GM19324 (cell line): ENCODE measurements around the gene NCOA6.

Source experiments
- ATAC-seq: cut with Tn5 transposase; IDR thresholded peaks from one replicate; pipeline ENCODE4 v1.9.1; 2021; ENCODE audit warnings: mild to moderate bottlenecking, moderate library complexity; ENCODE audit not compliant: unreplicated experiment, low FRiP score

NCOA6 gene

DNA sequence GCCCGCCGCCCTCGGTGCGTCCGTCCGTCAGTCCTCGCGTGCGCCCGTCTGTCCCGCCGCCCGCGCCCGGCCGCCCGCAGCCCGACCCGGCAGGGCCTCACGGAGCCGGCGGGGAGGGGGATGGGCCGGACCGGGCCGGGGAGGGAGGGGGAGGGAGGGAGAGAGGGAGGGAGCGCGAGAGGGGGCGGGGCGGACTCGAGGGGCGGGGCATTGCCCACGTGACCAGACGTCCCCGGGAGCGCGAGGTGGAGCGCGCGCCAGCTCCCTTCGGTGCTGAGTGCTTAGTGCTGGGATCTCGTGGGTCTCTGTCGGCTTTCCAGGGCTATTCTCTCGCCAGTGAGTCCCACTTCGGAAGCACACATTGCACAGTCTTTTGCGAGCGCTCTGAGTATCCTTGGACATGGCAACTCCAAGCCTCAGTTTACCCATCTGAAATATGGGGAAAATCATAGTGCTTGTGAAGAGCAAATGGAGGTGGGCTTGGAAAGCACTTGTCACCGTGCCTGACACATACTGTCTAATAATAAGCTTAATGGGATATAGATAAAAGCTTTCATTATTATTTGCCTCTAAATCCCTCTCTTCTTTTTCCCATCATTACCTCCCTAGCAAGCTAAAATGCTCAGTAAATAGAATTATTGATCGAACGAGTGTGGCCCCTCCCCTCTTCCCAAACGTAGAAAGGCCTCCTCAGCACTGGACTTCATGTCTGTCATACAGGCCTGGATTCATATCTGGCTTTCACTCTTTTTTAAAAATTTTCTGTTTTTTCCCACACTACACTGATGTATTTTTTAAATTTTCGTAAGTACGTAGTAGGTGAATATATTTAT, at the start of gene NCOA6:
TSS of gene NCOA6 (minus strand) at position 122 of the 833 bp plus-strand sequence. CDS start 43,296 bp downstream, outside the sequence.
- ATAC-seq: peak; percentile 55

DNA sequence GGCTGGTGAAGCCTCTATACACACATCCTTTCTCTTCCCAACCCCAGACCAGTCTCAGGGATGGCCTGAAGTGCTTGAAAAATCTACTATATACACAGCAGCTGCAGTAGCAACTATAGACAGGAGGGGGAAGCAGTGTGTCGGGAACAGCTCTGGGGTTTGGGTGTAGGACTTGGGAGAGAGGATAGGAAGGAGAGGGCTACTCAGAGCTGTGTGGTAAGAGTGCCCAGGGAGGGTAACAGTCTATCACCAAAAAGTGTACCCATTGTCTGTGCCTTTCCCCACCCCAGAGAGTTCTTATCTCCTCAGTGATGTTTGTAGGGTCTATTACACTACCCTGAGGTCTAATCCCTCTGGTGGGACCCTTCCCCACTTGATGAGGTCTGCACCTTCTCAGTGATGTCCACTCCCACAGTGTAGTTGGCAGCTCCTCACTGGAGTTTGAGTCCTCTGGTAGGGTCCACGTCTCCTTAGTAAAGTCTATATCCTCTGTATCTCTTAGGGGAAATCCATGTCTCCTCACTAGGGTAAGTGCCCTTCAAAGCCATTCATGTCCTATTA, 48.7 kb upstream of the NCOA6 start:
- ATAC-seq: no peak

DNA sequence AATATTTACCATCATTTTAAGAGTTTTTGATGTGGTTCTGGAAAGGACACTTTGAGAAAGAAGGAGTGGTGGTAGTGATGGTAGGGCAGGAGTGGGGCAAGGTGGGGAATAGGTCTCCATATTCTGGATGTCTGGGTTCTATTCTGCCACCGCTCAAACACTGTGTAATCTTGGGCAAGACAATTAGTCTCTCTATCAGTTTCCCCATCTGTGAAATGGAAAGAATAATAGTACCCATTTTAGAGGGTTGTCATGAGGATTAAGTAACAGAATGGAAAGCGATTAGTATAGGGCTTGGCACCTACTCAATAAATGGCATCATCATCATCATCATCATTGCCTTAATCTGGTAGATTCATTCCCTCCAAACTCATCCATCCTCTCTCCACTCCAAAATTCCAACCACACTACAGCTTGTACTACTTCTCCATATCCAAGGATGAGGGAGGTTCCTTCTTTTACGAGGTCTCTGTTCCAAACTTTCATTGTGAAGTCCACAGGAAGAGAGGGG, 48.2 kb upstream of the NCOA6 start:
- no peak for ATAC-seq

DNA sequence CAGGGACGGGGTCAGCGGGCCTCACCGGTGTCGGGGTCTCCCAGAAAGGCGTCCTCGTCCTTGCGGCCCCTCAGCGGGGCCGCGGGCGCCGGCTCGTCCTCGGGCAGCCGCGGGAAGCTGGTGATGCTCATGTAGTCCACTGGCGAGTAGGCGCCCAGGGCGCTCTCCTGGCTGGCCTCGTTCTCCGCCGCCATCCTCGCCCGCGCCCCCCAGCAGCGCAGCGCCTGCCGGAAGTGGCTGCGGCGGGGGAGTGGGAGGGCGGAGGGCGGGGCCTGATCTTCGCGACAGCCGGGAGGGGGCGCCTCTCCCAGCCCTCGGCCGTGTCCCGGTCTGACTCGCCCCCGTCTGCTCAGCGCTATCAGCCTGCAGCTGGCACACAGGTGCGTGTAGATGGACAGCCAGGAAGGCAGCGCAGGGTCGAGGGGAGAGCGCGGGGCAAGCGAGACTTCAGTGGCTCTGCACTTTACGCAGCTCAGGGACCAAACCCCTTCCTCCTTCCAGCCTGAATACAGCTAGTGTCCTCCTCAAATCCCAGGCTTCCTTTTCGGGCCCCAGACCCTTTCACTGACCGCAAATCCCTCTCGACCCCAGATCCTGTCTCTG, 47.3 kb upstream of the NCOA6 start, which contains the start of gene GGT7:
TSS of gene GGT7 (minus strand) at position 235 of the 603 bp plus-strand sequence. CDS start at position 194, 41 bp downstream.
- peak; percentile 50 for ATAC-seq

DNA sequence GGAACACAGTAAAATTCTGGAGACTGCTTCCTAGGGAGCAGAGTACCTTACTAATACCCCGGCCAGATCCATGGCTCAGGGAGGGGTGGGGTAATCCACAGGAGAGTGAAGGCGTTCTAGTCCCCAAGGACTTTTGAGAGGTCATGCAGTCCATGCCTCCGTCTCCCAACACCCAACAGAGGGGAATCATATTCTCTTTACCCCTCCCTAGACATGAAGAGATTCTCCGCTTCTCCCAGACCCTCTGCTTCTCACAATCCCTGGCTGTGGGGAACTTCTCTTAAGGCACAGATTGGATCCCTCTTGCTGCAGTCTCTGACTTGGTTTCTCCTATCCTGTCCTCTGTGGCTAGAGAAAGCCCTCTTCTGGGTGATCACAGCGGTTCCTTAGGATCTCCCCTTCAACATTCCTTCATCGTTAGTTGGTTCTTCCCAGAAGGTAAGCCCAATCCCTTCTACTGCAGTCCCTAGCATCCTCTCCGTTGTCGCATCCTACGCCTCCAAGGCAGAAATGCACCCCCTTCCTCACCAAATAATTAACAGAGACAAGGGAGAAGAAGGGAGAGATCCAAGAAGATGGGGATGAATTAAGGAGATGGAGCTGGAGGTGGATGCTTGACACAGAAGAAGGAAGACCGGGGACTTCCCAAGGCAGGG, 46.6 kb upstream of the NCOA6 start:
- ATAC-seq: no peak

DNA sequence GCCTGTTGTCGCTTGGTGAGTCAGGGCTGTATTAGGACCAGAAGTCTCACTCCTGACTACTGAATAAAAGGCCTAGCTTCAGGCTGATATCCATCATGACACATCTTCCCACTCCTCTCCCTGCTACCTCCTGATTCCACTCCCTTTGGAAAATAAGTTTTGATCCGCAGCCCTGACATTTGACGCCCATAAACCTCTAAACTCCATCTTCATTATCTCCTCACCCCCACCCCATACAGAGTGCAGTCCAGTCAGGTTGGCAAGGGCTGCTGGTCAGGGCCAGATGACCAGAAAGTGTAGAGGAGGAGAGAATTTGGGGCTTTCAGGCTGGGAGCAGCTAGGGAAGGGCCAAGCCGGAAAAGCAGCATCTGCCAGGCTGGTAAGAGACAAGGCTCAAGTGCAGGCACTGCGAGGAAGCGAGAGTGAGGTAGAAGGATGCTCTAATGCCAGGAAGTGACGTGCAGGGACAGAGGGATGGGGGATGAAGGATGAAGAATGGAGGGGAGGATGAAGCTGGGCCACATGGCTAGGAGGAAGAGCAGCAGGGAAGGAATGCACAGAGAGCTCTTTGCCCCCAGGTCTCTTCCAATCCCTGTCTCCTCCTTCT, 46.0 kb upstream of the NCOA6 start:
- no peak for ATAC-seq

DNA sequence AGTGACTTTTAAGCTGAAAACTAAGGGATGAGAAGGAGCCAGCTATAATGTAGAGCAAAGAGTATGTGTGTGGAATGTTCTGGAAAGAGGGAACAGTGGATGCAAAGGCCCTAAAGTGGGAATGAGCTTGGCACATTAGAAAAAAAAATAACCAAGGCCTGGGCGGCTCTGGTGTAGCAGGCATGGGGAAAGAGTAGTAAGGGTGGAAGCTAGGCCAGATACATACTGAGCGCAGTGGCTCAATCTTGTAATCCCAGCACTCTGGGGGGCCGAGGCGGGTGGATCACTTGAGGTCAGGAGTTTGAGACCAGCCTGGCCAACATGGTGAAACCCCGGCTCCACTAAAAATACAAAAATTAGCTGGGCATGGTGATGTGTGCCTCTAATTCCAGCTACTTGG, 38.8 kb upstream of the NCOA6 start:
- ATAC-seq: no peak

DNA sequence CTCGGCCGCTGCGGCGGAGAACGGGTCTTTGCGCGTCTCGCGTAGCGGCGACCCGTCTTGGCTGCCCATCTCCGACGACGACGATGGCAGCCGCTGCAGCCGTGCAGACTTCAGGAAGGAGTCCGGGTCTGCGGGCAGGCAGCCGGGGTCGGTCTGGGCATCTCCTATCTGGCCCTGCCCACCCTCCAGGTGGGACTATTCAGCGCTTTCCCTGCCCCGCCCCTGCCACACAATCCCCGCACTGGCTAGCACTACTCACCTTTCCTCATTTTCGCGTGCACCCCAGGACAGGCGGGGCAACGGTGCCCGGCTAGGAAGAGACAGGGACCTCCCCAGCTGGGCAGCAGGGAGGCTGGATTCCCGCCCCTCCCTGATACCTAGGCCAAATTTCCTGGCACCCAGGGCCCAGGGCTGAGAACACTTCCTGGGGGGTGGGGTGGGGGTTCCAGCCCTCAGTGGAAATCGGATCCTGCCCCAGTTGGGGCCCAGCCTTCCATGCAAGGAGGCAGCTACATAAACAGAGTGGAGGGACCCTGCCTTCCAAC, 38.0 kb upstream of the NCOA6 start:
- no peak for ATAC-seq

DNA sequence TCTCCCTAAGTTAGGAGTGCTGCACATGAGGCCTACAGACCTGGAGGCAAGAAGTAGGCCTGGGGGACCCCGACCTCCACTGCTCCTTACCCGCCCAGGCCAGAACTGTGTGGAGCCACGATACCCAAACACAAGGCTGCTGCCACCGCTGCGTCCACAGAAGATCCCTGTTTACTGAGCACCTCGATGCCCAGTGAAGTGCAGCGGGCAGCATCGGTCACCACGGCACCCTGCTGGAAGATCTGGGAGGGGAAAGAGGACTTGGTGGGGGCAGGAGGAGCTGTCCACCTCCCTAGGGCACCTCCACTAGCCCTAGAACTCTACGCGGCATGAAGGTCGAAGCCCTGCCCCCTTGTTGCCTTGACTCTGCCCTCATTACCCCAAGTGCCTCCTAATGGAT, 37.3 kb upstream of the NCOA6 start:
- ATAC-seq: no peak

DNA sequence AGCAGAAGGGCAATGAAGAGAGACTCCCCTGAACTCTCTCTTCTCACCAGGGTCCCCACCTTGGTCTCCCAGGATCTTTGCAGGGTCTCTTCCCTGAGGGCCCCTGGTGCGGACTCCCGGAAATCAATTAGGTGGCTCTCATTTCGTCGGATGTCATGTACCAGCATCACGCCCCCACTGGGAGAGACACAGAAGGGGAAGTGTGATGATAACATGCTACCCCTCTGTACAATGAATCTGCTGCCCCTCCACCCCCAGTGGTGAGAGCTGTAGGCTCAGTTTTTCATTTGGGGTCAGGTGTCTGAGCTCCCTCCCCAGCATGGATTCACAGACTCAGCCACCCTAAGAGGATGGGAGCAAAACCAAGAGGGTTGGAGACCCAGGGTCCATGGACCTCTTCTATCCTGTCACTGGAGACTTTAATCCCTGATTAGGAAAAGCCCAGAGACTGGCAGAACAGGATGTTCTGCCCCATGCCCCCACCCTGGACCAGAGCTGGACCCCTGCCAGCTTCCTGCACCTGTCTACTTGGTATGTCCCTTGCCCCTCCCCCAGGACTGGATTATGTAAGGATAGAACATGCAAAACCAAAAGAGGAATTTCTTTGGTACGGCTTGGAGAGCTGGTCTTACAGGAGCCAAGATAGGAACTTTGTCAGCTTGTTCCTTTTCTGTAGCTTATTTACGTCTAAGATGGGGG, 36.1 kb upstream of the NCOA6 start:
- ATAC-seq: no peak

DNA sequence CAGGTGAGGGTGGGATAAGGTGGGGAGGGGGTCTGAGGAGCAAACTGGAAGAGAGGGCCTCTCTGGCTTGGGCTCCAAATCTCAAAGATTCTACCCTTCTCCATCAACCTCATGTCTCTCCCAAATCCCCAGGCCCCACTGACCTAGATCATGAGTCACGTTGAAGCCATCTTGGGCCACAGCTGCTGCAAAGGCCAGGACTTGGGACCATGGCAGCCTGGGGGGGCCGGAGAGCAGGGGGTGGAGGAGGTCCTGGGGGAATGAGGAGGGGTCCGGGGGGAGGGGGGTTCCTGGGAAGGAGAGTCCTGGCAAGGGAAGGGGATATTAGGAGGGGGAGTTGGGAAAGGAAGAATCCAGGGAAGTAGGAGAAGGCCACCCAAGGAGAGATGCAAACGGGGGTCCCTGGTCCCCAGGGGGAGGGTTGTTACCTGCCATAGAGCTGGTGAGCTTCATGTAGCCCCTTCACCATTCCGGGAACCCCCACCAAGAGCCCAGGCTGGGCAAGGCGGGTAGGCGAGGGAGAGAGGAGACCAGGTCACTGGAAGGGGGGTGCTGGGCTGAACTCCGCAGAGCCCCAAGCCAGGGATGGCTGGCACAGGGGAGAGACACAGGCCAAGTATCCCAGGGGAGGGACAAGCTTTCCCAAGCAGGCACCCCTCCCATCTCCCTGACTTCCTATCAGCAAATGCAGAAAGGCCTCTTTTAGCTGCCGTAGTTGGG, 34.5 kb upstream of the NCOA6 start:
- ATAC-seq: no peak

DNA sequence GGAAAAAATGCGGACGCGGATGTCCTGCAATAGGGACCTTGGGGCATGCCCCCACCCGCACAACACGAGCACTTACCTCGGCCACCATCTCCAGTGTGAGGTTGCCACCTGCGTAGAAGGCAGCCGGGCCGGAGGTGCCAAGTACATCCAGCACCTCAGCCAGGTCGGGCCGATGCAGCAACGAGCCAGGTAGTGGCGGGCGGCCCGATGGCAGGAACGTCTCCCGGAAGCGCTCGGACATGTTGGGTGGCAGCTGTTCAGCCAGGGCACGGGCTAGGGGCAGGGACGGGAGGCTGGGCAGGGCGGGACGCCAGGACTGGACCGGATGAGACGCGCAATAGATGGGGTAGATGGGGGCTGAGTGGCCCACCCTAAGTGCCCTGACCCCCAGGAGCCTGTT, 33.9 kb upstream of the NCOA6 start:
- ATAC-seq: no peak

DNA sequence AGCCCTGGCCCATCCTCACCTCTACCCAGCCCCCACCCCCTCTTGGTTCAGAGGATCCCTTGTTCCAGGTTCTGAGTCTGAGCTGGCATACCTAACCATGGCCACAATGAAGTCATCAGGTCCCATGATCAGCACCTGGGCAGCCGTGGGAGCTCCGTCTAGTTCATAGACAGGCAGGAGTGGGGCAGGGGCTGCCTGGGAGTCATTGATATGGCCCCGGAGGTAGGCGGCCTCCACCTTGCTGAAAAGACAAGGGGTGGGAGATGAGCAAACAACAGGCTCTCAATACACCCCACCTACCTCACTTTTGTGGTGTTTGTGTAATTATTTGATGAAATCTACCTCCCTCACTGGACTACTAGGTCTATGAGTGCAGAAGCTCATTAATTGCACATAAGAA, 26.8 kb upstream of the NCOA6 start:
- no peak for ATAC-seq

DNA sequence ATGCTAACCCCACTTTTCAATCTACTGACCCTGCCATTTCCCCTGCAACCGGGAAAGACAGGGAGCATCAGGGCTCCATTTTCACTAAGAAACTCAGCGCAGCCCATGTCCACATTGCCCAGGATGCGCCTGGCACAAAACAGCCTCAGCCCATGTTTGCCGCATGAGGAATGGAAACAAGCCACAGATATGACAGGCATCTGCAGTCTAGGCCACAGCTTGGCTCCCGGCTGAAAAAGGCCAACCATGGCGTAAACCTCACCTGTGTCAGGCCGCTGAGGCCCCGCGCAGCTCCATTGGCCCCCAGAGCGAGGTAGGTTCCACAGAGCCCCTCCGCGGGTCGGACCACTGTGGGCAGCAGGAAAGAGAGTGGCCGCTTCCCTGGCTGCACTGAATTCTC, 25.5 kb upstream of the NCOA6 start:
- ATAC-seq: no peak

DNA sequence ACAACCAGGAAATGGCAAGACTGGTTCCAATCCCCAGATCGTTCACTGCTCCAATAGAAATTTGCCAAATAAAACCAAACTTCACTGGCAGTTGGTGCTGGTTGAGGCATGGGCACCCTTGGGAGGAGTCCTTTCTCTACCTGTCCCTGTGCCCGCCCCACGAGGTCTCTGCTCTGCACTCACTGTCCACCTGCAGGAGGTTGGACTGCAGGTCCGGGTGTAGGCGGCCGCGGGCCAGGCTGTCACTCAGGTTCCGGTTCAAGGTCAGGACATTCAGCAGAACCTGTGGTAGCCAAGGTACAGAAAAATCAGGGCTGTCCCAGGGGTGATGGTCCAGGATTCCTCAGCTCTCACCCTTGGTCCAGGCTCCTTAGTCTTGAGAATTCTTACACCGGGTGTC, 24.3 kb upstream of the NCOA6 start:
- no peak for ATAC-seq

DNA sequence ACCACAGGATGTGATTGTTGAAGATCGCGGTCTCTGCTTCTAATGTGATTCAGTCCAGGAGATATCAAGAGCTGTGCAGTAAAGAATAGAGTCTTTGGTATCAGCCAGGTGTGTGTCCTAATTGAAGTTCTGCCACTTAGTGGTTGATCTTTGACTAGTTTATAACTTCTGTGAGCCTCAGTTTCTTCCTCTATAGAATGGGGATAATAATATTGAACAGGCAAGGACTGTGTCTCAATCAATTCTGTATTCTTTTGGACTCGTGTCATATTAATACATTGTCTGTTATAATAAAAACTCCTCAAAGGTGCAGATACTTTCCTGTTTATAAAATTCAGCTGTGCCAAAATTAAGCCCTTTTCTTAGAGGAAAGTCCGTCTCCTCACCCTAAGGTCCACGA, 23.1 kb upstream of the NCOA6 start:
- ATAC-seq: no peak

DNA sequence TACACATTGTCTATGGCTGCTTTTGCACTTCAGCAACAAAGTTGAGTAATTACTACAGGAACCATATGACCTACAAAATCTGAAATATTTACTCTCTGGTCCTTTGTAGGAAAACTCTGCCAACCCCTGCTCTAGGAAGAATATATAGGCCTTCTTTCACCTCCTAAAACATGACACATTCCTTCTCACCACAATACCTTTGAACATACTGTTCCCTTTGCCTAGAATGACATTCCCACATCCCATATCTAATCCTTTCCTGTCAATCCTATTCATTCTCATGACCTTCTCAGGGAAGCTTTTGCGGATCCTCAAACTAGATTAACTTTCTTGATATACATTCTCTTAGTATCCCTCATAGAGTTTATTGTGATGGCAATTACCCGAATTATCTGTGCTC, 18.0 kb upstream of the NCOA6 start:
- ATAC-seq: no peak

DNA sequence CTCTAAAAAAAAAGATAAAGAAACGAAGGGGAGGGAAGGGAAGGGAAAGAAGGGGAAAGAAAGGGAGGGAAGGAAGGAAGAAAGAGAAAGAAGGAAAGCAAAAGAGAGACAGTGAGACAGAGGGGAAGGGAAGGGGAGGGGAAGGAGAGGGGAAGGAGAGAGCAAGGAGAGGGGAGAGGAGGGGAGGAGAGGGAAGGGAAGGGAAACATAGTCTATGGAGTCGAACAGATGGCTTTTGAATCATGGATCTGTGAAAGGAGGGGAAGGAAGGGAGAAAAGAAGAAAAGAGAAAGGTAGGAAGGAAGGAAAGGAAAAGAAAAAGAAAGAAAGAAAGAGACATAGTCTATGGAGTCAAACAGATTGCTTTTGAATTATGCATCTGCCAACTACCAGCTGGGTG, 16.7 kb upstream of the NCOA6 start:
- no peak for ATAC-seq

DNA sequence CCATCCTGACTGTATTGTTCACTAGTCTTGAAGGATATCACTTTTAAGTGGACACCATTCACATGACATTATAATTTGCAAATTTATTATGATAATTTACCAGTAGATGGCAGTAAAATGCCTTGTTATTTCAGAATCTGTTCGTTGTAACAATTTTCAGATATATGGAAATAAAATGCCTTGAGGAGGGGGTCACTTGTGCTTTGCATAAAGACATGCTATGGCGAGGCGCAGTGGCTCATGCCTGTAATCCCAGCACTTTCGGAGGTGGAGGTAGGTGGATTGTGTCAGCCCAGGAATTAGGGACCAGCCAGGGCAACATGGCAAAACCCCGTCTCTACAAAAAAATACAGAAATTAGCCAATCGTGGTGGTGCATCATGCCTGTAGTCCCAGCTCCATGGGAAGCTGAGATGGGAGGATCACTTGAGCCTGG, 9.0 kb upstream of the NCOA6 start:
- no peak for ATAC-seq
